ENCODE measurements around the gene LIFR.
"Not testable (repeated sequence)": the region's sequence is repeated elsewhere in the genome, so short reads cannot be mapped to it uniquely, and the experiment has no call there.

Gene LIFR, protein sequence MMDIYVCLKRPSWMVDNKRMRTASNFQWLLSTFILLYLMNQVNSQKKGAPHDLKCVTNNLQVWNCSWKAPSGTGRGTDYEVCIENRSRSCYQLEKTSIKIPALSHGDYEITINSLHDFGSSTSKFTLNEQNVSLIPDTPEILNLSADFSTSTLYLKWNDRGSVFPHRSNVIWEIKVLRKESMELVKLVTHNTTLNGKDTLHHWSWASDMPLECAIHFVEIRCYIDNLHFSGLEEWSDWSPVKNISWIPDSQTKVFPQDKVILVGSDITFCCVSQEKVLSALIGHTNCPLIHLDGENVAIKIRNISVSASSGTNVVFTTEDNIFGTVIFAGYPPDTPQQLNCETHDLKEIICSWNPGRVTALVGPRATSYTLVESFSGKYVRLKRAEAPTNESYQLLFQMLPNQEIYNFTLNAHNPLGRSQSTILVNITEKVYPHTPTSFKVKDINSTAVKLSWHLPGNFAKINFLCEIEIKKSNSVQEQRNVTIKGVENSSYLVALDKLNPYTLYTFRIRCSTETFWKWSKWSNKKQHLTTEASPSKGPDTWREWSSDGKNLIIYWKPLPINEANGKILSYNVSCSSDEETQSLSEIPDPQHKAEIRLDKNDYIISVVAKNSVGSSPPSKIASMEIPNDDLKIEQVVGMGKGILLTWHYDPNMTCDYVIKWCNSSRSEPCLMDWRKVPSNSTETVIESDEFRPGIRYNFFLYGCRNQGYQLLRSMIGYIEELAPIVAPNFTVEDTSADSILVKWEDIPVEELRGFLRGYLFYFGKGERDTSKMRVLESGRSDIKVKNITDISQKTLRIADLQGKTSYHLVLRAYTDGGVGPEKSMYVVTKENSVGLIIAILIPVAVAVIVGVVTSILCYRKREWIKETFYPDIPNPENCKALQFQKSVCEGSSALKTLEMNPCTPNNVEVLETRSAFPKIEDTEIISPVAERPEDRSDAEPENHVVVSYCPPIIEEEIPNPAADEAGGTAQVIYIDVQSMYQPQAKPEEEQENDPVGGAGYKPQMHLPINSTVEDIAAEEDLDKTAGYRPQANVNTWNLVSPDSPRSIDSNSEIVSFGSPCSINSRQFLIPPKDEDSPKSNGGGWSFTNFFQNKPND
- 0.05 to 0.09 reads per million in 2 donors for total RNA-seq

DNA sequence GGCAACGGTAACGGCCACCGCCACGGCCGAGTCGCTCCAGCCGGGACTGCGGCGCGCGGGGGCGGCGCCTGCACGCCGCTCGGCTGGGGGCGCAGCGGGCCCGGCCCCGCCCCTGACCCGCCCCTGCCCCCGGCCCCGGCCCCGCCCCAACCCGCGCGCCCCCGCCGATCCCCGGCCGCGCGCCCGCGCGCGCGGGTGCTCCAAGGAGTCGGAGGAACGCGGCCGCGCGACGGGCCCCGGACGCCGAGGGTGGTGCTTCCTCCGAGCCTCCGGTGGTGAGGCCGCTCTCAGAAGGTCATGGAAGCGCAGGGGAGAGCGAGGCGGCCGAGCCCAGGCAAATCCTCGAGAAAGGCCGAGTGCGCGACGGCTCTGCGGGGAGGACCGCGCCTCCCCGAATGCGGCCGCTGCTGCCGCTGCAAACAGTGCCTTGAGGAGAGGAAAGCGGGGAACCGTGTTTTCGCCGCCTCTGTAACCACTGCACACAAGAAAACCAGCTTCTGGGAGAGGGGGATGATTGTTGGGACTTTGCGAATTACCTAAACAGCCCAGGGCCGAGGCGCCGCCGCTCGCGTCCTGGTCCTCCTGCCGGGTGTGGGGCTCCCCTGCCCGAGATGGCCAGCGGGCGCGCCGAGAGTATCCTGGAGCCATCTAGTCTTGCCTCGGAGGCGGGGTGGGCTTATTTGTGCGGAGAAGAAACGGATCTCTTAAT lies at the start of gene LIFR:
TSS of gene LIFR (minus strand) at position 48 of the 709 bp plus-strand sequence. CDS start 25,999 bp downstream, outside the sequence.
- peak; percentile 14 for DNase-seq

DNA sequence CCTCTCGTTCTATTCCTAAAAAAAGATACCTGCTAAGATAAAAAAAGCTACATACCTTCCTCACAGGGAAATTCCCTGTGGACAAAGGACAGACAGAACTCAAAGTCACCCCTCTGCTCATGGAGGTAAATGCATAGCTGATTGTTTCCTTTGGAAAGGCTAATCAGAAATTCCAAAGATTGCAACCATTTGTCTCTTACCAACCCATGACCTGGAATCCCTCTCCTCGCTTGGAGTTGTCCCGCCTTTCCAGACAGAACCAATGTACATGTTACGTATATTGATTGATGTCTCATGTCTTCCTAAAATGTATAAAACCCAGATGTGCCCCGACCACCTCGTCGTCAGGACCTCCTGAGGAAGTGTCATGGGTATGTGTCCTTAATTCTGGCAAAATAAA lies 49.2 kb upstream of the LIFR start:
- DNase-seq, result no peak

DNA sequence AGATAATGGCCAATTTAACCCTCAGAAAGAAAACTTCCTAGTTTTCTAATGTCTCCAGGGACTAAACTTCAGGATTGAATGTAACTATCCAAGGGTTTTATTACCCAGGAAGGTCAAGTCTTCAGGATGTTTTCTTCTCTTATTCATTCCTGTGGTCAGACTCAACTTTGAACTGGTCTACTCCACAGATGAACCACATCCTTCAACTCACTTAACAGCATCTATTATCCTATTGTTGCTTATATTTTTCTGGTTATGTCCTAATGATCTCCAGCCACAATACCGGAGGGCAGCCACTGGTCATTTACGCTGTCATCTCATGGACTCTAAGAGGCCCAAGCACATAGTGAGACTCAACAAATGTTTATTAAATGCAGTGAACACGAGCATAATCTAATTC lies 47.2 kb upstream of the LIFR start:
- no peak for DNase-seq

DNA sequence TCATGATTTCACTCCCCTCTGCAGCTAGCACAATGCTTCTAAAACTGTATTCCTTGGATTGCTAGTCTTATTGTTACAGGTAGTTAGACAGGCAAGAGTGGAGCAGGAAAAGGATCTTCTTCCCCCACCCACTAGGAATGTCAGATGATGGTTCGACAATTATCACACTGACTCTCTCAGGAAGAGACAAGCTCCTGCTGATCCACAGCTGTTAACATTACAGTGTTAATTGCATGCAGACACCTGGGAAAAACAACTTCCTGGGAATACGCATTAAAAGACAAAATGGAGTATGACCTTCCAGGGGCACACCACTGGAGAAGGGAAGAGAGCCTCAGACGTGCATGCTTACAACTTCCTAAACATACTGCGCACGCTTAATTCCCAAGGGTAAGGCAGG lies 46.2 kb upstream of the LIFR start:
- DNase-seq, result no peak

DNA sequence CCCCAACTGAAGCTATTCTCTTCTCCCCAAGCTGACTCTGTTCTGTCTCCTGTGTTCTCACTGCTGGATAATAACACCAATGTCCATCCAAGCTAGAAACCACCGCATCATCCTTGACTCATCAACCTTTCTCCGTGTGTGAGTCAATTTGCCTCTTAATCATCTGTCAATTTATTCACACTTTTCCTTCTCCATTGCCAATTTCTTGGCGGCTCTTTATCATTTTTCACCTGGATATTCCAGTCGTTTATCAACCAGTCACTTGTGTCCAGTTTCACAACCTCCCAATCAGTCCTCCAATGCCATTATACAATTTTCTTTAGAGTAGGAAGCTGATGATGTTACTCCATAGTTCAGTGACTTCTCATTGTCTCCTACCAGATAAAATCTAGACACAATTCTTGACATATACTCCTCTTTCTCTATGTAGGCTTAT lies 45.4 kb upstream of the LIFR start:
- no peak for DNase-seq

DNA sequence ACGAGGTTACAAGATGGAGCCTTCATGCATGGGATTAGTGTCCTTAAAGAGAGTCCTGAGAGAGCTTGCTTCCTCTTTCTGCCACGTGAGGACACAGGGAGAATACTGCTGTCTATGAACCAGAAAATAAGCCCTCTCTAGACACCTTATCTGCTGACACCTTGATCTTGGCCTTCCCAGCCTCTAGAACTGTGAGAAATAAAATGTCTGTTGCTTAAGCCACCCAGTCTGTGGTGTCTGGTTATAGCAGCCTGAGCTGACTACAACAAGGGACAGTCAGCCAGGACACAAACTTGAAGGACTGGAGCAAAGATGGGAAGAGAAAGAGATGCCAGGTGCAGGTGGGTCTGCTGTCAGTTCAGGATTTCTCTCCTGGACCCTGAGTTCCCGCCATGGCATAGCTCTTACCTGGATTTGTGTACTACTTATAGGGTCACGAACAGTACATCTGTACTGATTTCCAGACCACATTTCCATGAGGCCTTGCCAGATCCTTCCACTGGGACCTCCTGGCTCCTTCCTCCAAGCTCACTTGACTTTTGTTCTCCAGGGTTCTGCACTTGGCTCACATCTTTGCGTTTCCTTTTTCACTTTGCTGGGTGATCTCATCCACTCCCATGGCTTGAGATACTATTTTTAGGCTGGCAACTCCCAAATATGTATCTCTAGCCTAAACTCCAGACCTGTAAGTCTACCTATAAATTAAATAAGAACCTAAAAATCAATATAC lies 44.9 kb upstream of the LIFR start:
- no peak for DNase-seq

DNA sequence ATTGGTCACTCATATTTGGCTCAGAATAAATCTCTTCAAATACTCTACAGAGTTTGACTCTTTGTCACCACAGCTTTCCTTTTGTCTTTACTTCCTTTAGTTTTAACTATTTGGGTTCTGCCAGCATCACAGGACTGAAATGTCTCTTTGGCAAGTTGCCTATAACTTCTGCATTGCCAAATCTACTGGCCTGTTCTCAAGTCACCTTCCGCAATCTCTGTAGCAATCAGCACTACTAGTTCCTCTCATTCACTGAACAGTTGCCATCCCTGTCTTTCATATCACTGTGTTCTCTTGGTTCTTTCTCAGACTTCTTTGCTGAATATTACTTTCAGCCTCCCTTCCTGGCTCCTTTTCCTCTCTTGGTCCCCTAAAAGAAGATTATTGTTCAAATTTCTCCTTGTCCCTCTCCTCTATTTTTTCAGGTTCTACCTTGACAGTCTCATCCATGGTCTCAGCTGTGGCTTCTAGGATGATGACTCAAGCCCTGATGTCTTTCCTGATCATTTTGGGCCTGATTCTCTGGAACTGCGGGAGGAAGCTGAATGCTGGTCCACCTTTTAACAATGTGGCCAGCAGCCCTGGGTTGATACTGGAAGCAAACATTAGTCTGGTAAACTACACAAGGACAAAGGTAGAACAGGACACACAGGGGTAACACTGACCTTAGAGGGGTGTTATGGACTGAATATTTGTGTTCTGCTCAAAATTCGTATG lies 44.0 kb upstream of the LIFR start:
- DNase-seq, result no peak

DNA sequence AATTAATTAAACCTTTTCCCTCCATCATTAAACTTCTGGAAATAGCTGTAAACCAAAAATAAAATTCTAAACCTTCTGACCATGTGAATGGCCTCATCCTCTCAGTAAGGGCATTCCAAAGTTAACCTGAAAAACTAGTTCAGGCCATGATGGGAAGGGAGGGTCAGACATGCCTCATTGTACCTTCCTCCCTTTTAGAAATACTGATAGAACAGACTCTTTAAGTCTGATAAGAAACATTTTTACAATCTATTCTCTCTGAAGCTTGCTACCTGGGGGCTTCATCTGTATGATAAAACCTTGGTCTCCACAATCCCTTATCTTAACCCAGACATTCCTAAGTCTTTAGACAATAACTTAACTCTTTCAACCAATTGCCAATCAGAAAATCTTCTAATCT lies 43.3 kb upstream of the LIFR start:
- DNase-seq, result not testable (repeated sequence)

DNA sequence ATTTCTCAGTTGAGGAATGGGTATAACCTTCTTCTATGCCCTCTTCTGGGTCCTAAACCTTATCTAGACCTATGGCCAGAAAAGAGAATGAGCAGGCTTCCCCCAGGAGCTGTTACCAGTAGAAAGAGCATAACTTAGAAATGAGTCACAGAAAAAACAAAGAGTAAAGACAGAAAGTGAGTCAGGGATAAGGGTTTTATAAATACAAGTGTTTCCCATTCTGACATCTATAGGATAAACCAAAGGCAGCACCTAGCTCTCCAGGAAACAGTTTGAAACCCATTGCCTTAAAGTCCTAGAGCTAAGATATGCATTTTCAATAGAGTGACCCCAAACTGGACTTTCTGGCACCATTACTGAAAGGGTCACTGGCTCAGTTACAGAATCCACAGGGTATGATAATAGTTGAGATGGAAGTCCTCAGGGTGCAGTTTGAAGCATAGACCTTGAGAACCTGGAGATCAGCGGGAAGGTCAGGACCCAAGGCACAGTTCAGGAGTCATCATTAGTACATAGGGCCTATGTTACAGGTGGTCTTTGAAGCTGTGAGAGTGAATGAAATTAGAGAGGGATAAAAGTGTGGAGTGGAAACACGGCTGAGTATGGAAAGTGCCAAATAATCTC lies 42.7 kb upstream of the LIFR start:
- no peak for DNase-seq

DNA sequence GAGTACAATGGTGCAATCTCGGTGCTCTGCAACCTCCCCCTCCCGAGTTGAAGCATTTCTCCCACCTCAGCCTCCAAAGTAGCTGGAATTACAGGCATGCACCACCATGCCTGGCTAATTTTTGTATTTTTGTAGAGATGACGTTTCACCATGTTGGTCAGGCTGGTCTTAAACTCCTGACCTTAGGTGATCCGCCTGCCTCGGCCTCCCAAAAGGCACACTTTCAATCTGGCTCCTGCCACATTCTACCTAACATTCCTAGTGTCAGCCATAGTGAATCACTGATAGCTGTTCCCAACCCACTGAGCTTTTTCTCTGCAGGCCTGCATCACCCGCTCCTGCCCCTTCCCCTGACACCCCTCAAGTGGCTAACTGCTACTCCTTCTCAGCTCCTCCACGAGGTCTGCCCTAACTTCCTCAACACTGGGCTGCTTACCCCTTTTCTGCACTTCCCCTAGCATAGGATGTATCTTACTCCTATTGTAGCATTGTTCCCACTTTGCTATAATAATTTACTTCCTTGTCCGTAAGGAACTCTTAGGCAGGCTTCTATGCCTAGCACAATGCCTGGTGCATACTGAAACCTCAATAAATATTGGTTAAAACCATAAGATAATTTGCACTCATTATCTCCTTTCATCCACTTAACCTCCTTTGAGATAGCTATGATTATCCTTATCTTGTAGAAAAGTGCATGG lies 42.0 kb upstream of the LIFR start:
- DNase-seq, result no peak

DNA sequence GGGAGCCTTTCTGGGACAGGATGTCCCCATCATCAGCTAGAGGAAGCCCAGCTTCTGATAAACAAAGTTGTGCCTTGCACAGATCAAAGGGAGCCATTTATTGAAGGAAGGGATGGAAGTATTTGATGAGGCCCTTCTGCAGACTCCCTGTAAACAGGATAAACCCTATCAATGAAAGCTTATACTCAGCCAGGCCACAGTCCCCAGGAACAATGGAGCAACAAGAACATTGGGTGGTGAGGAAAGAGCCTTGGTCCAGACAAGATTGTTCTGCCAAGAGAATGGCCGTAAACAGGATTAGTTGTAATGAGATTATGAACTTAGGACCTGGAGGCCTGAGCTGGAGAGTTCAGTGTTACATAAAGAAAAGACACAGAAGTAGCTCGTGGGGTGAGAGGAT lies 40.5 kb upstream of the LIFR start:
- DNase-seq, result no peak

DNA sequence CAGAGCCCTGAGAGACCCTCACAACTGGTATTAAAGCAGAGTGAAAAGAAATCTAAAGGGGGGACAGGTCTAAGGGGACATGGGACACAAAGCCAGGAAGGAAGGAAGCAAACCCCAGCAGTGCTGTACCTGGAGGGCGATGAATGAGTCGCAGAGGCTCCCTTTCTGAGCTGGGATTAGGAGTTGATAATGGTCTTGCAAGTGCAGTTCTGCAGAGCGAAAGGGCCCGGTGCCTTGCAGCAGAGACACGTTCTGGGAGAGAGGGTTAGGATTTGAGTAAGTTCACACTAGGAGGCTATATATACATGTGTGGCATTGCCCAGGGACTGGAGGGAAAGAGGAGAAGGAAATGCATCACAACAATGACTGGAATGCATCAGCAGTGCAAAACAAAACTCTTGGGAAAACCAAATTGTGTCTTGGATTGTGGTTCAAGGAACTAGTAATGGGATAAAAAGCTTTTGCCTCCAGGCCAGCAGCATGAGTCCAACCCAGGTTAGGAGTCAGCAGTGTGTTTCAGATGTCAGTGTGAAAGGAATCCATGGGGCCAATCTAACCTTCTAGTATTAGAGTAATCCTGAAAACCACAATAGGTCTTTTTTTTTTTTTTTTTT lies 38.8 kb upstream of the LIFR start:
- DNase-seq, result no peak

DNA sequence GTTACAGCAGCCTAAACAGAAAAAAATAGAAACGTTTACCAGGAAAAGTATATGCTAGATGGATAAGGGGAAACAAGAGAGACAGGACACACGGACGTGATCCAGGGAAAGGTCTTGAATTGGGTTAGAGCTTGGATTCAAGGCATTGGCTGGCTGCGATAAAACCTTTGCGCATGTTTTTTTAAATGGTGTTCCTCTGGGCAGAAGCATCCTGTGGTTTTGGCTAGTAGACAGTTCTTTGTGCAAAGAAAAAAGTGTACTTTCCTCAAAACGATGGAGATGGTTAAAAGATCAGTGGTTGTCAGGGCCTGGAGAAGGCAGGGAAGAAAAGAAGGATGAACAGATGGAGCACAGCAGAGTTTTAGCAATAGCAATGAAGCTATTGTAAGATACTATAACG lies 37.5 kb upstream of the LIFR start:
- DNase-seq, result no peak

DNA sequence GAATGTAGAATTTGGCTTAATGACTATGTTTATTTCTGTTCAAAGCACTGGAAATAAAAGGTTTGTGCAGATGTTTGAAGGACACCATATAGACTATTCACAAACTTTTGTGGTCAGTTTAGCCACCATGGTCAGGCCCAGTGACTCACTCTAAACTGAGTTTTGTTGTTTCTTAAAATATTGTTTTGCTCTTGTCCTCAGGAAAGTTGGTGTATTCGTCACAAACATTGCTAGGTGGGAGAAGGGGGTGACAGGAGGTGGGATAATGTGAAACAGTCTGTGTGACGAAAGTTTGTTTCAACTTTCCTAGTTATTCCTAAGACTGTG lies 35.0 kb upstream of the LIFR start:
- no peak for DNase-seq

DNA sequence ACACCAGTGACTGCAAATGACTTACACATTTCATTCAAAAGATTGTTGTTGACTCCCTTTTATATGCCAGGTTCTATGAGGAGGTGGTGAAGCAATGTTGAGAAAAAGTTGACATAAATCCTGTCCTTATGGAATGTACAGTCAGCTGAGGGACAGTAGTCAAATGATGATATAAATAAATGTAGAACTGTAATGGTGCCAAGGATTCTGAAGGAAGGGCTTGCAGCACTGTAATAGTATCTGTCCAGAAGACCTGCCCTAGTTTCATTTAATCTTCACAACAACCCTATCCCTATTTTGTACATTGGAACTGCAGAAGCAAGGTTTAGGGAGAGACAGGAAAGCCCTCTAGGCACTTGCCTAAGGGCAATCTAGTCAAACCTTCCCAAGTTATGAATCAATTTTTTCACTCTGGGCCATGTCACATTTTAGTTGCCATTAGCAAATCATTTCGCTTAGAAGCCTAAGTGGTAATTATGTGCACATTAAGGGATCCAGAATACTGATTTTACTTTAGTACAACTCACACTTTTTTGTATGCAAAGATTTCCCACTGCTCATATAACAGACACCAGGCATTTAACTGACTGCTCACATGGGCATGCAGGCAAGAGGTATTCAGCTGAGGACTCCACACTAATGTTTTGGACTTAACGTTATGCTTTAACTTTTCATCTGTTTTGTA lies 34.5 kb upstream of the LIFR start:
- no peak for DNase-seq

DNA sequence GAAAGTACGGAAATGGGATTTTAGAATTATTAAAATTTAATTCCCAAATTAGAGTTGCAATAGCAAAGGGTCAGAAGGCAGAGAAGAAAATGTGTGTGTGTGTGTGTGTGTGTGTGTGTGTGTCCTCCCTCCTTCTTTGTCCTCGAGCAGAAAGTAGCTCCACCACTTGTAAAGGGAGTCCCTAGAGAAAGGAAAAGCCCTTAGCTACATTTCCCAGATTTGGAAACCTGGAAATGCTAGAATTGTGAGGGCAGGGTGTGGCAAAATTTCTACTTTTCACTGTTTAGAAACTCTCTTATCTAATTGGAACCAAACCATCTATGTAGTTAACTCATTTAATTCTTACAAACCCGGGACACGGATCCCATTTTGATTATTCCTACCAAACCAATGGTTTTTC lies 33.2 kb upstream of the LIFR start:
- no peak for DNase-seq

DNA sequence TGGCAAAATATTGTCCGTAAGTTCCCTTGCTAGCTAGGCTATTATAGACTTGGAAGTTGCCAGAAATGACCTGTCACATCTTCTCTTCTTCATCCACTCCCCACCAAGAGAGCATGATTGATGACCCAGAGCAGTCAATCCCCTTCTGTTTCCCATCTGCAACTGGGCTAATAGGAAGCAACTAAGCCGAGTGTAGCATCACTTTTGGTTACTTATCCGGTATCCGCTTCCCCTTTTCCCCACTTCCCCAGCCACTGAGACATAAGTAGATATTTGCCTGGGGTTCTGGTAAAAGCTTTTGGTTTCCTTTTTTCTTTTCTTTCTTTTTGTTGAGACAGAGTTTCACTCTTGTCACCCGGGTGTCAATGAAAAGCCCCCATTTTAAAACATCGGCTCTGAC lies 29.4 kb upstream of the LIFR start:
- no peak for DNase-seq

DNA sequence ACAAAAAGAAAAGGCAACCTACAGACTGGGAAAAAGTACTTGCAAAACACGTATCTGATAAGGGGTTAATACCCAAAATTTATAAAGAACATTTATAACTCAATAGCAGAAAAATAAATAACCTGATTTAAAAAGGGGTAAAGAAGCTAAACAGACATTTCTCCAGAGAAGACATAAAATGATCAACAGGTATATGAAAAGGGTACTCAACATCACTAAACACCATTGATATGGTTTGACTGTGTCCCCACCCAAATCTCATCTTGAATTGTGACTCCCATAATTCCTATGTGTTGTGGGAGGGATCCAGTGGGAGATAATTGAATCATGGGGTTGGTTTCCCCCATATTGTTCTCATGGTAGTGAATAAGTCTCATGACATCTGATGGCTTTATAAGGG lies 27.1 kb upstream of the LIFR start:
- no peak for DNase-seq

DNA sequence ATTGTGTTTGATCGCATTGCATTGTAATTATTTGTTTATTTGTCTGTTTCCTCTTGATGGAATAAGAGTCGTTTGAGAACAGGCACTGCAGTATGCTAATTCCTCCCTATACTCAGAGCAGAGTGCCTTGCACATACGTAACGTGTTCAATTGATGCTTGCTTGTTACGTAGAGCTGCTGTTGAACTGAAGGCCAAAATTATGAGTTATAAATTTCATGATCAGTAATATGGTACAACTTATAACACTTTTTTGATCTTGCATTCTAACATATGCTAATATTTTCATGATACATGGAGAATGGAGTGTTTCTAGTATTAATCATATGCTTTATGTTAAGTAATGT lies 26.5 kb upstream of the LIFR start:
- DNase-seq, result no peak

Data from activated gamma-delta T cell (primary cell).